NB4 (cell line): ENCODE measurements around the gene CCDC142.

Source experiments
- CTCF ChIP-seq: IDR thresholded peaks from one replicate; pipeline ENCODE4 v1.5.1; 2012; ENCODE audit warnings: low read depth, low read length
- MAX ChIP-seq: IDR thresholded peaks from 2 replicates; pipeline ENCODE4 v1.6.1; 2011; ENCODE audit warnings: low read depth, low read length
- MYC ChIP-seq: IDR thresholded peaks from 2 replicates; pipeline ENCODE4 v1.6.1; 2011; ENCODE audit warnings: low read depth, low read length
- POLR2A ChIP-seq: IDR thresholded peaks from 2 replicates; pipeline ENCODE4 v1.6.1; 2011; ENCODE audit warnings: mild to moderate bottlenecking; ENCODE audit not compliant: insufficient read length; ENCODE audit errors: extremely low read depth

GRCh38 chr2:74436848-74437695 lies 45.7 kb downstream of the CCDC142 start:
- no peak for TF ChIP-seq CTCF
- no peak for TF ChIP-seq MAX
- TF ChIP-seq MYC: no peak
- no peak for TF ChIP-seq POLR2A
